ENCODE data around the gene ZNF343. TPM values are rescaled to one million over a fixed set of nuclear protein-coding genes. Genes with fewer than 3 reads are reported as not detected.

Gene ZNF343
- total RNA-seq, 1 donor from 2014 or later = 15.5 TPM

DNA sequence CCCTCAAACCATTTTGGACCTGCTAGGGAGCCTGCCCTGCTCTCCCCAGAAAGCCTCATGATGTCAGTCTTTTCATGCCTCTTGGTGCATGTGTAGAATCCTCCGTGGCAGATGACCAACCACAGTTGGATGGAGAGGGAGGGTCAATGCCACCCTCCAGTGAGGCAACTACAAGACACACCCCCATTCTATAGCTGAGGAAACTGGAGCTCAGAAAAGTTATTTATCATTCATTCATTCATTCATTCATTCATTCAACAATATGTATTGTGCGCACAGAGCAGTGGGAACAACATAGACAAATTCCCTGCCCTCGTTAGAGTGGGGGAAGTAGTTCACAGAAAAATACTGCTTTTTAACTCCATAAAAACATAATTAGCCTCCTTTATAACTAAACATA is 54.9 kb downstream of the ZNF343 start:
- Mint-ChIP-seq H3K36me3 (ENCODE audit: unreplicated experiment) (no peaks in the 10 kb centered on the region), H3K4me3 (ENCODE audit: unreplicated experiment) (no peak overlapping the region), H3K9me3 (ENCODE audit: unreplicated experiment) (peaks cover 3% of the 10 kb centered on the region), H3K4me1 (ENCODE audit: low read depth, unreplicated experiment) (no peaks in the 10 kb centered on the region), H3K27me3 (ENCODE audit: unreplicated experiment) (no peaks in the 10 kb centered on the region), H3K27ac (ENCODE audit: unreplicated experiment) (no peak overlapping the region)
- TF ChIP-seq, protein P1, sequence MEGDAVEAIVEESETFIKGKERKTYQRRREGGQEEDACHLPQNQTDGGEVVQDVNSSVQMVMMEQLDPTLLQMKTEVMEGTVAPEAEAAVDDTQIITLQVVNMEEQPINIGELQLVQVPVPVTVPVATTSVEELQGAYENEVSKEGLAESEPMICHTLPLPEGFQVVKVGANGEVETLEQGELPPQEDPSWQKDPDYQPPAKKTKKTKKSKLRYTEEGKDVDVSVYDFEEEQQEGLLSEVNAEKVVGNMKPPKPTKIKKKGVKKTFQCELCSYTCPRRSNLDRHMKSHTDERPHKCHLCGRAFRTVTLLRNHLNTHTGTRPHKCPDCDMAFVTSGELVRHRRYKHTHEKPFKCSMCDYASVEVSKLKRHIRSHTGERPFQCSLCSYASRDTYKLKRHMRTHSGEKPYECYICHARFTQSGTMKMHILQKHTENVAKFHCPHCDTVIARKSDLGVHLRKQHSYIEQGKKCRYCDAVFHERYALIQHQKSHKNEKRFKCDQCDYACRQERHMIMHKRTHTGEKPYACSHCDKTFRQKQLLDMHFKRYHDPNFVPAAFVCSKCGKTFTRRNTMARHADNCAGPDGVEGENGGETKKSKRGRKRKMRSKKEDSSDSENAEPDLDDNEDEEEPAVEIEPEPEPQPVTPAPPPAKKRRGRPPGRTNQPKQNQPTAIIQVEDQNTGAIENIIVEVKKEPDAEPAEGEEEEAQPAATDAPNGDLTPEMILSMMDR (IDR thresholded peaks at IDR 0.05; ENCODE audit: partially characterized antibody, unreplicated experiment) = no peak
- DNase-seq = no peak

DNA sequence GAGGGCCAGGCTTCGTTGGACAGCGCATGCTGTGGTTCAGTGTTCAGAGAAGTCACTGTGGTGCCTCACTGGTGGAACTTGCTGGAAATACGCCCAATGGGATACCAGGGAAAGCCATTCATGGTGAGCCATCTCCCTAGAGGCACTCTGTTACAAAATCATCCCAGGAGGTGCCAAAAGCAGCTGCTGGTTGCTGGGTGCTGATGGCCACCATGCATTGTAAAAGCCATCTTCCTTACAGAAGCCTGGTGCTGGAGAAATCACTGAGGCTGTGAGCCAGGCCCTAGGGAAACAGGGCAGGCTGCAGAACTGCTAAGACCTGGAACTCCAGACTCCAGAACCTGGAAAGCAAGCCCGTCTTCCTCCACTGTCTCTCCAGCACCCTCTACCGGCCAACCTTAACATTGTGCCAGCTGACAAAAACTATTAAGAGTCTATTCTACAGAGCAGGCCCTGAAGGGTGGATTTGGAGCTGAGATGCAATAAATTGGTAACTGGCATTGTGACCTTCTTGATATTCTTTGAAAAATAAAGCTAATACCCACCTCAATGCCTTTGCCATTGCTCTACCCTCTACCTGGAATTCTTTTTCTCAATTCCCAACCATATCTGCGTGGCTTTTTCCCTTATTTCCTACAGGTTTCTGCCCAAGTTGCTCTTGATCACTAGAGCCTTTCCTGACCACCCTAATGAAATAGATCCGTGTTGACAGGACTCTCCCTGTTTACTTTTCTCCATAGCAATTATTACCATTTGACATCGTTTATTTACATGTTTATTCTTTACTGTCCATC is 56.6 kb downstream of the ZNF343 start:
- H3K4me3 Mint-ChIP-seq (ENCODE audit: unreplicated experiment) = no peak overlapping the region
- H3K27ac Mint-ChIP-seq (ENCODE audit: unreplicated experiment) = no peak overlapping the region
- peaks cover 3% of the 10 kb centered on the region for H3K9me3 Mint-ChIP-seq (ENCODE audit: unreplicated experiment)
- H3K4me1 Mint-ChIP-seq (ENCODE audit: low read depth, unreplicated experiment) = no peaks in the 10 kb centered on the region
- no peaks in the 10 kb centered on the region for H3K27me3 Mint-ChIP-seq (ENCODE audit: unreplicated experiment)
- H3K36me3 Mint-ChIP-seq (ENCODE audit: unreplicated experiment) = no peaks in the 10 kb centered on the region
- peak; percentile 86 for DNase-seq
- TF ChIP-seq, protein P1 (IDR thresholded peaks at IDR 0.05; ENCODE audit: partially characterized antibody, unreplicated experiment) = peak; percentile 88

DNA sequence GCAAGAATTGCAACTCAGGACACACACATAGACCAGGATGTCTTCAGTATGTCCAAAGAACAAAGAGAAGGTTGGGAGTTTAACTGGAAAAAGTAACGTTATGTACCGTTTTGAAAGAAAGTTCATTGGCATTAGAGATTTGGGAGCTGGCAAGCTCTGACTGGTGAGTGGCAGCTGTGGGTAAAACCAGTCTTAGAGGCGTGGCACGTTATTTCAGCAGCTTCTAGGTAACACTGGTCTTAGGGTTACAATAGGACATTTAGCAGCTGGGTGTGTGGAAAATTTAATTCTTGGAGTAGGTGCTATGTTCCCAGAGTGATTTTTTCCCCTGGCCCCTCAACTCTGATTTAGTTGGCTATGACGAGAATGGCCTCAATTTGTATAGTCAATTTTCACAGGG is 57.3 kb downstream of the ZNF343 start:
- Mint-ChIP-seq H3K4me1 (ENCODE audit: low read depth, unreplicated experiment) (no peaks in the 10 kb centered on the region), H3K27ac (ENCODE audit: unreplicated experiment) (no peak overlapping the region), H3K36me3 (ENCODE audit: unreplicated experiment) (no peaks in the 10 kb centered on the region), H3K4me3 (ENCODE audit: unreplicated experiment) (no peak overlapping the region), H3K27me3 (ENCODE audit: unreplicated experiment) (no peaks in the 10 kb centered on the region), H3K9me3 (ENCODE audit: unreplicated experiment) (peaks cover 3% of the 10 kb centered on the region)
- TF ChIP-seq, protein P1 (IDR thresholded peaks at IDR 0.05; ENCODE audit: partially characterized antibody, unreplicated experiment) = no peak
- DNase-seq = no peak

- TF ChIP-seq, protein P1 (IDR thresholded peaks at IDR 0.05; ENCODE audit: partially characterized antibody, unreplicated experiment) = no peak
- no peaks in the 10 kb centered on the region for H3K4me1 Mint-ChIP-seq (ENCODE audit: low read depth, unreplicated experiment)
- no peak overlapping the region for H3K4me3 Mint-ChIP-seq (ENCODE audit: unreplicated experiment)
- no peak overlapping the region for H3K27ac Mint-ChIP-seq (ENCODE audit: unreplicated experiment)
- H3K9me3 Mint-ChIP-seq (ENCODE audit: unreplicated experiment) = peaks cover 1% of the 10 kb centered on the region
- no peak for DNase-seq
- peaks cover 5% of the 10 kb centered on the region for H3K36me3 Mint-ChIP-seq (ENCODE audit: unreplicated experiment)
- no peaks in the 10 kb centered on the region for H3K27me3 Mint-ChIP-seq (ENCODE audit: unreplicated experiment)
Measured at GRCh38 chr20:2449386-2449785, 59.3 kb downstream of the ZNF343 start.

DNA sequence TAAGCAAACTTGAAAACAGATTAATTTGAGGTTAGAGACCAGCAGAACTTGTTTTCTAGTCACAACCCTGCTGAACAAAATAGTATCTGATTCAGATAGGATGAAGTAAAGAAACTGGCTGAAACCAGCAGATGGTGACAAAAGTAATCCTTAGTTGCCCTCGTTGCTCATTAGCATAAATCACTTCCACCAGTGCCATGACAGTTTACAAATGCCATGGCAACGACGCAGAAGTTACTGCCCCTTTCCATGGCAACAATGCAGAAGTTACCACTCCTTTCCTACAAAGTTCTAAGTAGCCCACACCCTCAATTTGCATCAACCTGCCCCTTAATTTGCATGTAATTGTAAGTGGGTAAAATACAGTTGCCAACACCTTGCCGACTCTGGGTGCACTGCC is 61.9 kb downstream of the ZNF343 start:
- peaks cover 5% of the 10 kb centered on the region for H3K36me3 Mint-ChIP-seq (ENCODE audit: unreplicated experiment)

More for the DNA sequence above, 61.9 kb downstream of the ZNF343 start:
- Mint-ChIP-seq H3K4me3 (ENCODE audit: unreplicated experiment) (no peak overlapping the region), H3K27ac (ENCODE audit: unreplicated experiment) (no peak overlapping the region), H3K27me3 (ENCODE audit: unreplicated experiment) (no peaks in the 10 kb centered on the region), H3K9me3 (ENCODE audit: unreplicated experiment) (peaks cover 1% of the 10 kb centered on the region), H3K4me1 (ENCODE audit: low read depth, unreplicated experiment) (no peaks in the 10 kb centered on the region)
- DNase-seq = no peak
- TF ChIP-seq, protein P1 (IDR thresholded peaks at IDR 0.05; ENCODE audit: partially characterized antibody, unreplicated experiment) = no peak
